ENCODE results near the gene SNAP29.
"Not testable (repeated sequence)": the region's sequence is repeated elsewhere in the genome, so short reads cannot be mapped to it uniquely, and the experiment has no call there.

SNAP29 gene

GRCh38 chr22:20906387-20906767, 47.6 kb downstream of the SNAP29 start:
- no peaks in the 10 kb centered on the region for H3K79me2 ChIP-seq (ENCODE audit: insufficient read depth, low read length)
- no peaks in the 10 kb centered on the region for H4K20me1 ChIP-seq (ENCODE audit: insufficient read depth, low read length)
- H3K4me3 ChIP-seq (ENCODE audit: low read depth, low read length, poor library complexity, severe bottlenecking), result no peak overlapping the region
- H3K9ac ChIP-seq (ENCODE audit: low read length), result no peak overlapping the region
- H3K9me2 ChIP-seq (ENCODE audit: low read depth, low read length), result no peaks in the 10 kb centered on the region
- no peak for TF ChIP-seq CTCF (IDR thresholded peaks at IDR 0.05; ENCODE audit: low read length)
- no peak for TF ChIP-seq EZH2 (IDR thresholded peaks at IDR 0.05; ENCODE audit: borderline replicate concordance, low read length)
- H3K4me2 ChIP-seq (ENCODE audit: low read length), result no peak overlapping the region
- H3F3A ChIP-seq (ENCODE audit: insufficient read depth, low read length), result no peaks in the 10 kb centered on the region
- no peaks in the 10 kb centered on the region for H3K27me3 ChIP-seq (ENCODE audit: insufficient read depth, low read length)
- no peaks in the 10 kb centered on the region for H3K36me3 ChIP-seq (ENCODE audit: insufficient read depth, low read length)
- no peak overlapping the region for H2AFZ ChIP-seq (ENCODE audit: low read length)
- no peak overlapping the region for H3K27ac ChIP-seq (ENCODE audit: low read depth, low read length, poor library complexity, severe bottlenecking)
- no peaks in the 10 kb centered on the region for H3K9me3 ChIP-seq (ENCODE audit: low read length)
- H3K4me1 ChIP-seq (ENCODE audit: insufficient read depth, low read length, severe bottlenecking), result no peaks in the 10 kb centered on the region

GRCh38 chr22:20908717-20909116, 49.9 kb downstream of the SNAP29 start:
- H3K4me2 ChIP-seq (ENCODE audit: low read length); H3K9me3 ChIP-seq (ENCODE audit: low read length); H3K79me2 ChIP-seq (ENCODE audit: insufficient read depth, low read length); H3K27me3 ChIP-seq (ENCODE audit: insufficient read depth, low read length); H3K27ac ChIP-seq (ENCODE audit: low read depth, low read length, poor library complexity, severe bottlenecking); H3K36me3 ChIP-seq (ENCODE audit: insufficient read depth, low read length); H3K9me2 ChIP-seq (ENCODE audit: low read depth, low read length); H2AFZ ChIP-seq (ENCODE audit: low read length); H4K20me1 ChIP-seq (ENCODE audit: insufficient read depth, low read length); H3K4me3 ChIP-seq (ENCODE audit: low read depth, low read length, poor library complexity, severe bottlenecking); H3K4me1 ChIP-seq (ENCODE audit: insufficient read depth, low read length, severe bottlenecking); H3K9ac ChIP-seq (ENCODE audit: low read length); H3F3A ChIP-seq (ENCODE audit: insufficient read depth, low read length): not testable (repeated sequence)

GRCh38 chr22:20909543-20910303, 50.9 kb downstream of the SNAP29 start:
- H3K36me3 ChIP-seq (ENCODE audit: insufficient read depth, low read length), result no peaks in the 10 kb centered on the region

More at GRCh38 chr22:20909543-20910303, 50.9 kb downstream of the SNAP29 start:
- no peaks in the 10 kb centered on the region for H3K79me2 ChIP-seq (ENCODE audit: insufficient read depth, low read length)
- no peak for TF ChIP-seq CTCF (IDR thresholded peaks at IDR 0.05; ENCODE audit: low read length)
- TF ChIP-seq EZH2 (IDR thresholded peaks at IDR 0.05; ENCODE audit: borderline replicate concordance, low read length), result no peak
- H3K4me1 ChIP-seq (ENCODE audit: insufficient read depth, low read length, severe bottlenecking), result no peaks in the 10 kb centered on the region
- H4K20me1 ChIP-seq (ENCODE audit: insufficient read depth, low read length), result no peaks in the 10 kb centered on the region
- H2AFZ ChIP-seq (ENCODE audit: low read length), result no peak overlapping the region
- H3K9me3 ChIP-seq (ENCODE audit: low read length), result no peaks in the 10 kb centered on the region
- no peak overlapping the region for H3K9ac ChIP-seq (ENCODE audit: low read length)
- H3K27ac ChIP-seq (ENCODE audit: low read depth, low read length, poor library complexity, severe bottlenecking), result no peak overlapping the region
- H3F3A ChIP-seq (ENCODE audit: insufficient read depth, low read length), result no peaks in the 10 kb centered on the region
- no peaks in the 10 kb centered on the region for H3K27me3 ChIP-seq (ENCODE audit: insufficient read depth, low read length)
- no peak overlapping the region for H3K4me2 ChIP-seq (ENCODE audit: low read length)
- H3K4me3 ChIP-seq (ENCODE audit: low read depth, low read length, poor library complexity, severe bottlenecking), result no peak overlapping the region
- H3K9me2 ChIP-seq (ENCODE audit: low read depth, low read length), result no peaks in the 10 kb centered on the region

Data from OCI-LY1 (cell line).